ENCODE data around the gene CALN1.
"Not testable (repeated sequence)": the region's sequence is repeated elsewhere in the genome, so short reads cannot be mapped to it uniquely, and the experiment has no call there.

Gene CALN1

DNA sequence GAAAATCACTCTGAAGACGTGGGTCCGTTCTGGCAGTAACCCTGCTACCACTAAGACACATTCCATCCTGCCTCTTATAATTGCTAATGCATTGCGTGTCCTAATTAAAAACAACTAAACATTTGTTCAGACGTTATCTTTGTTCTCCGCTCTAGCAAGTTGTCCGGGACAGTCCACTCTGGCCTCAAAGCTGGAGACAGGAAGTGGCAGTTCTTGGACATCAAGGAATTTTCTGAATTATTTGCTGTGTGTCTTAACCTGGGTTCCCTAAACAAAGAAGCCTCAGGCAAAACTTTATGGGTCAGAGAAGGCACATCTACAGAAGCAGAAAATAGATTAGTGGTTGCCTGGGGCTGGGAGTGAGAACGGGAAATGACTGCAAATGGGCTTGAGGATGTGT lies 199.1 kb downstream of the CALN1 start:
- H3K4me3 ChIP-seq (ENCODE audit: control insufficient read depth, low read depth, low read length): no peak overlapping the region
- DNase-seq (ENCODE audit: low read depth): no peak
- TF ChIP-seq, protein P1, sequence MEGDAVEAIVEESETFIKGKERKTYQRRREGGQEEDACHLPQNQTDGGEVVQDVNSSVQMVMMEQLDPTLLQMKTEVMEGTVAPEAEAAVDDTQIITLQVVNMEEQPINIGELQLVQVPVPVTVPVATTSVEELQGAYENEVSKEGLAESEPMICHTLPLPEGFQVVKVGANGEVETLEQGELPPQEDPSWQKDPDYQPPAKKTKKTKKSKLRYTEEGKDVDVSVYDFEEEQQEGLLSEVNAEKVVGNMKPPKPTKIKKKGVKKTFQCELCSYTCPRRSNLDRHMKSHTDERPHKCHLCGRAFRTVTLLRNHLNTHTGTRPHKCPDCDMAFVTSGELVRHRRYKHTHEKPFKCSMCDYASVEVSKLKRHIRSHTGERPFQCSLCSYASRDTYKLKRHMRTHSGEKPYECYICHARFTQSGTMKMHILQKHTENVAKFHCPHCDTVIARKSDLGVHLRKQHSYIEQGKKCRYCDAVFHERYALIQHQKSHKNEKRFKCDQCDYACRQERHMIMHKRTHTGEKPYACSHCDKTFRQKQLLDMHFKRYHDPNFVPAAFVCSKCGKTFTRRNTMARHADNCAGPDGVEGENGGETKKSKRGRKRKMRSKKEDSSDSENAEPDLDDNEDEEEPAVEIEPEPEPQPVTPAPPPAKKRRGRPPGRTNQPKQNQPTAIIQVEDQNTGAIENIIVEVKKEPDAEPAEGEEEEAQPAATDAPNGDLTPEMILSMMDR (conservative IDR thresholded peaks at IDR 0.05; ENCODE audit: control insufficient read depth, insufficient read depth, low read depth, low read length): no peak

DNA sequence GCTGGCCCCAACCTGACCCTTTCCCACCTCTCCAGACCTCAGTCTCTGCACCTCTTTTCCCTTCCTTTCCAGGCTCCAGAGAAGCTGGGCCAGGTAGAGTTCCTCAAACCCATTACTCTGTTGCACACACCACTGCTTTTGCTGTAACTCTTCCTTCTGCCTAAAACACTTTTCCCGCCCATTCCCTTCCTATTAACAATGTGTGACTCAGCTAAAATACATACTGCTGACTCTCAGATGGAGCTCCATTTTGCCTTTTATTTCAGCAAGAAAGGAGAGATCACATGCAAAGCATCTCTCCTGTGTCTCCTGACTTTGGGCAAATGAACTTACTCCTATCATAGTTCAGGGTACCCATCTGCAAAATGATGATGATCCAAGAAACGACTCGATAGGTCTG lies 201.0 kb downstream of the CALN1 start:
- H3K4me3 ChIP-seq (ENCODE audit: control insufficient read depth, low read depth, low read length): no peak overlapping the region
- DNase-seq (ENCODE audit: low read depth): no peak
- TF ChIP-seq, protein P1 (conservative IDR thresholded peaks at IDR 0.05; ENCODE audit: control insufficient read depth, insufficient read depth, low read depth, low read length): no peak

DNA sequence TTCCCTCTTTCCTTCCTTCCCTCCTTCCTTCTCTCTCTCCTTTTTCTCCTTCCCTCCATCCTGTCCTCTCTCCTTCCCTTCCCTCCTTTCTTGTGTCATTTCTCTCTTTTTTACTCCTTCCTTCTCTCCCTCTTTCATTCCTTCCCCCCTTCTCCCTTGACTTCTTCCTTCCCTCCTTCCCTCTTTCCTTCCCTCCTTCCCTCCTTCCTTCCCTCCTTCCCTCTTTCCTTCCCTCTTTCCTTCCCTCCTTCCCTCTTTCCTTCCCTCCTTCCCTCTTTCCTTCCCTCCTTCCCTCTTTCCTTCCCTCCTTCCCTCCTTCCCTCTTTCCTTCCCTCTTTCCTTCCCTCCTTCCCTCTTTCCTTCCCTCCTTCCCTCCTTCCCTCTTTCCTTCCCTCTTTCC lies 203.1 kb downstream of the CALN1 start:
- DNase-seq (ENCODE audit: low read depth); H3K4me3 ChIP-seq (ENCODE audit: control insufficient read depth, low read depth, low read length): not testable (repeated sequence)

DNA sequence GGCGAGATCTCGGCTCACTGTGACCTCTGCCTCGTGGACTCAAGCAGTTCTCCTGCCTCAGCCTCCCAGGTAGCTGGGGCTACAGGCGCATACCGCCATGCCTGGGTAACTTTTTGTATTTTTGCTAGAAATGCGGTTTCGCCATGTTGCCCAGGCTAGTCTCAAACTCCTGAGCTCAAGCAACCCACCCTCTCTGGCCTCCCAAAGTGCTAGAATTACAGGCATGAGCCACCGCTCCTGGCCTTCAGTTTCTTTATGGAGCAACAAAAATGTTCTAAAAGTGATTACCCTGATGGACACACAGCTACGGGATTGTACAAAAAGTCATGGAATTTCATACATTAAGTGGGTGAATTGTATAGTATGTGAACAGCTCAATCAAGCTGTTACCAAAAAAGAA lies 216.0 kb downstream of the CALN1 start:
- DNase-seq (ENCODE audit: low read depth): no peak
- no peak overlapping the region for H3K4me3 ChIP-seq (ENCODE audit: control insufficient read depth, low read depth, low read length)
- TF ChIP-seq, protein P1 (conservative IDR thresholded peaks at IDR 0.05; ENCODE audit: control insufficient read depth, insufficient read depth, low read depth, low read length): no peak

DNA sequence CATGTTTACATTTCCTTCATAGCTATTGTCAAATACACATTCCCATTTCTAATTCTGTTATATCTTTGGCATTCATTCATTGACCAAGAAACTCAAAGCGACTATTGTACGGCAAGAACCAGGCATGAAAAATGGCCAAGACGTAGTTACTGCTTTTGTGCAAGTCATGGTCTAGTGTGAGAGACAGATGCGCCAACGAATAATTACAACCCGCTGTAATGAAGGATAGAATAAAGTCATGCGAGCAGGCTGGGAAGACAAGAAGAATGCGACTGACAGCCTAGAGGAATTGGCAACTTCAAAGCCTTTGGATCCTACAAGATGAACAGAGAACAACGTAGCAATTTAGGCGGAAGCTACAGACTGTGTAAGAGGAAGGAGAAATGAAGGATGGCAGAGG lies 221.2 kb downstream of the CALN1 start:
- DNase-seq (ENCODE audit: low read depth): no peak

DNA sequence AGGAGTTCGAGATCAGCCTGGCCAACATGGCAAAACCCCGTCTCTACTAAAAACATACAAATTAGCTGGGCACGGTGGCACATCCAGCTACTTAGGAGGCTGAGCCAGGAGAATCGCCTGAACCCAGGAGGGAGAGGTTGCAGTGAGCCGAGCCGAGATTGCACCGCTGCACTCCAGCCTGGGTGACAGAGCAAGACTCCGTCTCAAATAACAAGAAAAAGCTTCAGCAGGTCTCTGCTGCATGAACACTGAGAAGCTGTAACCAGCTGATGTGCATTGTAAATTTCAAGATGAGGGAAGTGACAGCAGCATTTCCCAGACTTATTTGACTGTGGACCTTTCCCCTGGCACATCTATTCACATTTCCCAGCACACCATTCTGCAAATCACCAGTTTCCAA lies 222.0 kb downstream of the CALN1 start:
- no peak for DNase-seq (ENCODE audit: low read depth)
- no peak overlapping the region for H3K4me3 ChIP-seq (ENCODE audit: control insufficient read depth, low read depth, low read length)
- TF ChIP-seq, protein P1 (conservative IDR thresholded peaks at IDR 0.05; ENCODE audit: control insufficient read depth, insufficient read depth, low read depth, low read length): no peak

More for the DNA sequence above, 221.2 kb downstream of the CALN1 start:
- TF ChIP-seq, protein P1 (conservative IDR thresholded peaks at IDR 0.05; ENCODE audit: control insufficient read depth, insufficient read depth, low read depth, low read length): no peak
- H3K4me3 ChIP-seq (ENCODE audit: control insufficient read depth, low read depth, low read length): no peak overlapping the region

DNA sequence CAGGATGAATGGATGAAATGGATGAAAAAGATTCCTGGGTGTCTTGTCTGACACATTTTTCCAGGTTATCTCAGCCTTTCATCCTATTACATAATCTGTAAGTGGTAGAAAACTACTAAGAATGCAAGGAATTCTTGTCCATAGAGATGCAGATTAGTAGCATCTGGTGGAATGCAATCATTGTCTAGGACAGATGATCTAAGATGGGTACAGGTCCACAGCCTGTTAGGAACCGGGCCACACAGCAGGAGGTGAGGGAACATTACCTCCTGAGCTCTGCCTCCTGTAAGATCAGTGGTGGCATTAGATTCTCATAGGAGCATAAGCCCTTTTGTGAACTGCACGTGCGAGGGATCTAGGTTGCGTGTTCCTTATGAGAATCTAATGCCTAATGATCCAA lies 225.0 kb downstream of the CALN1 start:
- TF ChIP-seq, protein P1 (conservative IDR thresholded peaks at IDR 0.05; ENCODE audit: control insufficient read depth, insufficient read depth, low read depth, low read length): no peak
- DNase-seq (ENCODE audit: low read depth): no peak
- H3K4me3 ChIP-seq (ENCODE audit: control insufficient read depth, low read depth, low read length): no peak overlapping the region
